HFF-Myc (cell line): Measurements from ENCODE around the gene INO80E.
"Not testable (repeated sequence)": the region's sequence is repeated elsewhere in the genome, so short reads cannot be mapped to it uniquely, and the experiment has no call there.

Experiments used
- DNase-seq: peaks from one replicate; pipeline ENCODE4 v3.0.0-alpha.2; 2011; ENCODE audit warnings: low read depth; ENCODE audit errors: extremely low read depth
- H3K4me3 ChIP-seq: replicated peaks from 2 replicates; pipeline ENCODE4 v1.5.1; 2011; ENCODE audit warnings: low read depth, mild to moderate bottlenecking, control low read depth, low read length
- CTCF ChIP-seq: IDR thresholded peaks from 2 replicates; pipeline ENCODE4 v1.5.1; 2012; ENCODE audit warnings: mild to moderate bottlenecking, low read depth, low read length, control low read depth; ENCODE audit errors: missing control alignments

INO80E gene

GRCh38 chr16:30011714-30012504 is 15.9 kb downstream of the INO80E start:
- no peak overlapping the region for H3K4me3 ChIP-seq
- DNase-seq, result no peak
- no peak for TF ChIP-seq CTCF

GRCh38 chr16:30012598-30012997 is 16.6 kb downstream of the INO80E start:
- DNase-seq, H3K4me3 ChIP-seq: not testable (repeated sequence)

GRCh38 chr16:30015450-30015849 is 19.4 kb downstream of the INO80E start:
- not testable (repeated sequence) for DNase-seq, H3K4me3 ChIP-seq

- no peak overlapping the region for H3K4me3 ChIP-seq
- no peak for TF ChIP-seq CTCF
- no peak for DNase-seq
Measured at GRCh38 chr16:30016555-30017276, 20.7 kb downstream of the INO80E start.

- DNase-seq, result no peak
- TF ChIP-seq CTCF, result no peak
- H3K4me3 ChIP-seq, result no peak overlapping the region
Measured at GRCh38 chr16:30017277-30017656, 21.2 kb downstream of the INO80E start.

GRCh38 chr16:30017937-30018336 is 21.9 kb downstream of the INO80E start:
- not testable (repeated sequence) for DNase-seq, H3K4me3 ChIP-seq

- no peak for TF ChIP-seq CTCF
- DNase-seq, result no peak
- no peak overlapping the region for H3K4me3 ChIP-seq
Measured at GRCh38 chr16:30018731-30019158, 22.7 kb downstream of the INO80E start.

- DNase-seq, result no peak
- TF ChIP-seq CTCF, result no peak
- no peak within 1 kb of the TSS for H3K4me3 ChIP-seq
Measured at GRCh38 chr16:30022887-30023286, 26.8 kb downstream of the INO80E start, which contains the start of gene C16orf92. C16orf92 (plus strand) TSS chr16:30023198; CDS start chr16:30023341, 143 bp downstream.
